Liver (tissue), 3 donors: ENCODE data around the gene CXCL11.

Source experiments
- JUND ChIP-seq, 2 donors: IDR thresholded peaks; 2 replicates each; pipeline ENCODE4 v1.6.1; 2016; ENCODE audit warnings: antibody characterized with exemption in 2 of 2
- TF ChIP-seq, protein P1 (sequence below): fragments of 150-350 bp; IDR thresholded peaks from 2 replicates; pipeline ENCODE4 v1.5.1; 2017; ENCODE audit warnings: improper control_type of control experiment, low read depth, low read length; ENCODE audit not compliant: missing input control
- TF ChIP-seq, protein P2 (sequence below): IDR thresholded peaks from 2 replicates; pipeline ENCODE4 v1.6.1; 2016; ENCODE audit warnings: antibody characterized with exemption
- donor health status: healthy.
- donor health status: healthy.

- TF ChIP-seq, protein P1, sequence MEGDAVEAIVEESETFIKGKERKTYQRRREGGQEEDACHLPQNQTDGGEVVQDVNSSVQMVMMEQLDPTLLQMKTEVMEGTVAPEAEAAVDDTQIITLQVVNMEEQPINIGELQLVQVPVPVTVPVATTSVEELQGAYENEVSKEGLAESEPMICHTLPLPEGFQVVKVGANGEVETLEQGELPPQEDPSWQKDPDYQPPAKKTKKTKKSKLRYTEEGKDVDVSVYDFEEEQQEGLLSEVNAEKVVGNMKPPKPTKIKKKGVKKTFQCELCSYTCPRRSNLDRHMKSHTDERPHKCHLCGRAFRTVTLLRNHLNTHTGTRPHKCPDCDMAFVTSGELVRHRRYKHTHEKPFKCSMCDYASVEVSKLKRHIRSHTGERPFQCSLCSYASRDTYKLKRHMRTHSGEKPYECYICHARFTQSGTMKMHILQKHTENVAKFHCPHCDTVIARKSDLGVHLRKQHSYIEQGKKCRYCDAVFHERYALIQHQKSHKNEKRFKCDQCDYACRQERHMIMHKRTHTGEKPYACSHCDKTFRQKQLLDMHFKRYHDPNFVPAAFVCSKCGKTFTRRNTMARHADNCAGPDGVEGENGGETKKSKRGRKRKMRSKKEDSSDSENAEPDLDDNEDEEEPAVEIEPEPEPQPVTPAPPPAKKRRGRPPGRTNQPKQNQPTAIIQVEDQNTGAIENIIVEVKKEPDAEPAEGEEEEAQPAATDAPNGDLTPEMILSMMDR: no peak
- TF ChIP-seq, protein P2, sequence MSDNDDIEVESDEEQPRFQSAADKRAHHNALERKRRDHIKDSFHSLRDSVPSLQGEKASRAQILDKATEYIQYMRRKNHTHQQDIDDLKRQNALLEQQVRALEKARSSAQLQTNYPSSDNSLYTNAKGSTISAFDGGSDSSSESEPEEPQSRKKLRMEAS: no peak
- no peak for TF ChIP-seq JUND (IDR thresholded peaks at IDR 0.05)
These were observed 25.6 kb upstream of the CXCL11 start for GRCh38 chr4:76061421-76061820.
